Measurements from ENCODE around the gene KCNQ1.

KCNQ1 gene

GRCh38 chr11:2580571-2581001 lies 135.8 kb downstream of the KCNQ1 start:
- Histone ChIP-seq H3K27me3 (ENCODE audit: control insufficient read depth in 2 of 2, insufficient read depth in 2 of 2, low read length in 2 of 2) (no peaks in the 10 kb centered on the region), H3K4me1 (ENCODE audit: control insufficient read depth in 2 of 2, insufficient read depth in 2 of 2, low read length in 2 of 2) (peaks cover 8 to 10% of the 10 kb centered on the region in 2 donors), H3K9ac (ENCODE audit: low read depth in 1 of 2, low read length in 2 of 2) (no peak overlapping the region), H3K27ac (ENCODE audit: low read depth in 2 of 2, low read length in 2 of 2) (no peak overlapping the region), H3K4me3 (ENCODE audit: low read length in 2 of 2) (no peak overlapping the region), H3K9me3 (ENCODE audit: control insufficient read depth in 2 of 2, low read length in 2 of 2) (no peaks in the 10 kb centered on the region), H3K36me3 (ENCODE audit: control insufficient read depth in 2 of 2, insufficient read depth in 2 of 2, low read length in 2 of 2) (no peaks in the 10 kb centered on the region)

GRCh38 chr11:2581151-2581930 lies 136.5 kb downstream of the KCNQ1 start:
- no peak overlapping the region for H3K27ac ChIP-seq (ENCODE audit: low read depth in 2 of 2, low read length in 2 of 2)
- H3K9me3 ChIP-seq (ENCODE audit: control insufficient read depth in 2 of 2, low read length in 2 of 2), result no peaks in the 10 kb centered on the region
- H3K4me3 ChIP-seq (ENCODE audit: low read length in 2 of 2), result no peak overlapping the region
- no peak overlapping the region for H3K9ac ChIP-seq (ENCODE audit: low read depth in 1 of 2, low read length in 2 of 2)
- no peaks in the 10 kb centered on the region for H3K27me3 ChIP-seq (ENCODE audit: control insufficient read depth in 2 of 2, insufficient read depth in 2 of 2, low read length in 2 of 2)
- H3K36me3 ChIP-seq (ENCODE audit: control insufficient read depth in 2 of 2, insufficient read depth in 2 of 2, low read length in 2 of 2), result no peaks in the 10 kb centered on the region
- peaks cover 5 to 9% of the 10 kb centered on the region in 2 donors for H3K4me1 ChIP-seq (ENCODE audit: control insufficient read depth in 2 of 2, insufficient read depth in 2 of 2, low read length in 2 of 2)

- no peak overlapping the region for H3K27ac ChIP-seq (ENCODE audit: low read depth in 2 of 2, low read length in 2 of 2)
- H3K27me3 ChIP-seq (ENCODE audit: control insufficient read depth in 2 of 2, insufficient read depth in 2 of 2, low read length in 2 of 2), result no peaks in the 10 kb centered on the region
These were observed 137.1 kb downstream of the KCNQ1 start for GRCh38 chr11:2581931-2582350.

GRCh38 chr11:2582351-2582945 lies 137.6 kb downstream of the KCNQ1 start:
- Histone ChIP-seq H3K27ac (ENCODE audit: low read depth in 2 of 2, low read length in 2 of 2) (no peak overlapping the region), H3K9me3 (ENCODE audit: control insufficient read depth in 2 of 2, low read length in 2 of 2) (no peaks in the 10 kb centered on the region), H3K4me1 (ENCODE audit: control insufficient read depth in 2 of 2, insufficient read depth in 2 of 2, low read length in 2 of 2) (peaks cover 5 to 6% of the 10 kb centered on the region in 2 donors), H3K27me3 (ENCODE audit: control insufficient read depth in 2 of 2, insufficient read depth in 2 of 2, low read length in 2 of 2) (no peaks in the 10 kb centered on the region), H3K4me3 (ENCODE audit: low read length in 2 of 2) (no peak overlapping the region), H3K36me3 (ENCODE audit: control insufficient read depth in 2 of 2, insufficient read depth in 2 of 2, low read length in 2 of 2) (no peaks in the 10 kb centered on the region), H3K9ac (ENCODE audit: low read depth in 1 of 2, low read length in 2 of 2) (no peak overlapping the region)

More at GRCh38 chr11:2581931-2582350, 137.1 kb downstream of the KCNQ1 start:
- Histone ChIP-seq H3K36me3 (ENCODE audit: control insufficient read depth in 2 of 2, insufficient read depth in 2 of 2, low read length in 2 of 2) (no peaks in the 10 kb centered on the region), H3K9me3 (ENCODE audit: control insufficient read depth in 2 of 2, low read length in 2 of 2) (no peaks in the 10 kb centered on the region), H3K4me3 (ENCODE audit: low read length in 2 of 2) (no peak overlapping the region), H3K4me1 (ENCODE audit: control insufficient read depth in 2 of 2, insufficient read depth in 2 of 2, low read length in 2 of 2) (peaks cover 5 to 9% of the 10 kb centered on the region in 2 donors), H3K9ac (ENCODE audit: low read depth in 1 of 2, low read length in 2 of 2) (no peak overlapping the region)

- no peaks in the 10 kb centered on the region for H3K9me3 ChIP-seq (ENCODE audit: control insufficient read depth in 2 of 2, low read length in 2 of 2)
- H3K9ac ChIP-seq (ENCODE audit: low read depth in 1 of 2, low read length in 2 of 2), result no peak overlapping the region
- no peaks in the 10 kb centered on the region for H3K27me3 ChIP-seq (ENCODE audit: control insufficient read depth in 2 of 2, insufficient read depth in 2 of 2, low read length in 2 of 2)
- no peak overlapping the region for H3K27ac ChIP-seq (ENCODE audit: low read depth in 2 of 2, low read length in 2 of 2)
- H3K36me3 ChIP-seq (ENCODE audit: control insufficient read depth in 2 of 2, insufficient read depth in 2 of 2, low read length in 2 of 2), result no peaks in the 10 kb centered on the region
- H3K4me3 ChIP-seq (ENCODE audit: low read length in 2 of 2), result no peak overlapping the region
- H3K4me1 ChIP-seq (ENCODE audit: control insufficient read depth in 2 of 2, insufficient read depth in 2 of 2, low read length in 2 of 2), result no peaks in the 10 kb centered on the region
These were observed 138.3 kb downstream of the KCNQ1 start for GRCh38 chr11:2582946-2583604.

GRCh38 chr11:2583605-2583958 lies 138.8 kb downstream of the KCNQ1 start:
- Histone ChIP-seq H3K36me3 (ENCODE audit: control insufficient read depth in 2 of 2, insufficient read depth in 2 of 2, low read length in 2 of 2) (no peaks in the 10 kb centered on the region), H3K4me1 (ENCODE audit: control insufficient read depth in 2 of 2, insufficient read depth in 2 of 2, low read length in 2 of 2) (no peaks in the 10 kb centered on the region), H3K4me3 (ENCODE audit: low read length in 2 of 2) (no peak overlapping the region)

GRCh38 chr11:2584434-2584811 lies 139.6 kb downstream of the KCNQ1 start:
- Histone ChIP-seq H3K36me3 (ENCODE audit: control insufficient read depth in 2 of 2, insufficient read depth in 2 of 2, low read length in 2 of 2) (no peaks in the 10 kb centered on the region), H3K4me3 (ENCODE audit: low read length in 2 of 2) (no peak overlapping the region), H3K9ac (ENCODE audit: low read depth in 1 of 2, low read length in 2 of 2) (no peak overlapping the region), H3K27ac (ENCODE audit: low read depth in 2 of 2, low read length in 2 of 2) (no peak overlapping the region), H3K27me3 (ENCODE audit: control insufficient read depth in 2 of 2, insufficient read depth in 2 of 2, low read length in 2 of 2) (no peaks in the 10 kb centered on the region), H3K4me1 (ENCODE audit: control insufficient read depth in 2 of 2, insufficient read depth in 2 of 2, low read length in 2 of 2) (no peaks in the 10 kb centered on the region), H3K9me3 (ENCODE audit: control insufficient read depth in 2 of 2, low read length in 2 of 2) (no peaks in the 10 kb centered on the region)

More at GRCh38 chr11:2583605-2583958, 138.8 kb downstream of the KCNQ1 start:
- H3K9me3 ChIP-seq (ENCODE audit: control insufficient read depth in 2 of 2, low read length in 2 of 2), result no peaks in the 10 kb centered on the region
- no peaks in the 10 kb centered on the region for H3K27me3 ChIP-seq (ENCODE audit: control insufficient read depth in 2 of 2, insufficient read depth in 2 of 2, low read length in 2 of 2)
- no peak overlapping the region for H3K27ac ChIP-seq (ENCODE audit: low read depth in 2 of 2, low read length in 2 of 2)
- no peak overlapping the region for H3K9ac ChIP-seq (ENCODE audit: low read depth in 1 of 2, low read length in 2 of 2)

GRCh38 chr11:2584812-2585565 lies 140.2 kb downstream of the KCNQ1 start:
- Histone ChIP-seq H3K9ac (ENCODE audit: low read depth in 1 of 2, low read length in 2 of 2) (no peak overlapping the region), H3K27ac (ENCODE audit: low read depth in 2 of 2, low read length in 2 of 2) (no peak overlapping the region), H3K4me1 (ENCODE audit: control insufficient read depth in 2 of 2, insufficient read depth in 2 of 2, low read length in 2 of 2) (no peaks in the 10 kb centered on the region), H3K4me3 (ENCODE audit: low read length in 2 of 2) (no peak overlapping the region), H3K27me3 (ENCODE audit: control insufficient read depth in 2 of 2, insufficient read depth in 2 of 2, low read length in 2 of 2) (no peaks in the 10 kb centered on the region), H3K9me3 (ENCODE audit: control insufficient read depth in 2 of 2, low read length in 2 of 2) (no peaks in the 10 kb centered on the region), H3K36me3 (ENCODE audit: control insufficient read depth in 2 of 2, insufficient read depth in 2 of 2, low read length in 2 of 2) (peaks cover 2% of the 10 kb centered on the region in 2 donors)

- Histone ChIP-seq H3K4me3 (ENCODE audit: low read length in 2 of 2) (no peak overlapping the region), H3K36me3 (ENCODE audit: control insufficient read depth in 2 of 2, insufficient read depth in 2 of 2, low read length in 2 of 2) (peaks cover 2 to 5% of the 10 kb centered on the region in 2 donors), H3K27ac (ENCODE audit: low read depth in 2 of 2, low read length in 2 of 2) (no peak overlapping the region), H3K27me3 (ENCODE audit: control insufficient read depth in 2 of 2, insufficient read depth in 2 of 2, low read length in 2 of 2) (no peaks in the 10 kb centered on the region), H3K9me3 (ENCODE audit: control insufficient read depth in 2 of 2, low read length in 2 of 2) (no peaks in the 10 kb centered on the region), H3K9ac (ENCODE audit: low read depth in 1 of 2, low read length in 2 of 2) (no peak overlapping the region), H3K4me1 (ENCODE audit: control insufficient read depth in 2 of 2, insufficient read depth in 2 of 2, low read length in 2 of 2) (no peaks in the 10 kb centered on the region)
These were observed 140.8 kb downstream of the KCNQ1 start for GRCh38 chr11:2585566-2586086.

Data from mucosa of rectum (tissue), 2 donors.